ENCODE results near the gene CLCN1. TPM values are rescaled to one million over a fixed set of nuclear protein-coding genes. Genes with fewer than 3 reads are reported as not detected.

The CLCN1 gene
- total and polyA plus RNA-seq, 2 of the 8 experiments (the other 6 are each of a cell fraction or from before 2014, with no cell fraction given): 0.36 to 0.41 TPM

DNA sequence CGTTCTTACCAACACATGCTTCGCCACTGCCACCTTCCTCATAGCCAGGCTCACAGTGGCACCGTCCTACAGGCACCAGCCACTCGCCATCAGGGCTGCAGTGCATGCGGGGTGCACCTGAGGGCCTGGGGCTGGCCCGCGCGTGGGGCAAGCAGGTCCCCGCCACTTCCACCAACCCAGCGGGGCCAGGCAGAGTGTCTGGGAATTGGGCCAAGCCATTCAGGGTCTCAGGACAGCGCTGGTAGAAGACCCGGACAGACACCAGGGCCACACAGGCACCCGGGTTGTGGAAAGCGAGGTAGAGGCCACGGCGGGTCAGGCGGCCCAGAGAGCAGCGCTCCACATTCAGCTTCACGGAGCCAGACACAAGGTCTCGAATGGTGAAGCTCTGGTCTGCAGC is 83.7 kb downstream of the CLCN1 start (continued):
- TF ChIP-seq, protein P1, sequence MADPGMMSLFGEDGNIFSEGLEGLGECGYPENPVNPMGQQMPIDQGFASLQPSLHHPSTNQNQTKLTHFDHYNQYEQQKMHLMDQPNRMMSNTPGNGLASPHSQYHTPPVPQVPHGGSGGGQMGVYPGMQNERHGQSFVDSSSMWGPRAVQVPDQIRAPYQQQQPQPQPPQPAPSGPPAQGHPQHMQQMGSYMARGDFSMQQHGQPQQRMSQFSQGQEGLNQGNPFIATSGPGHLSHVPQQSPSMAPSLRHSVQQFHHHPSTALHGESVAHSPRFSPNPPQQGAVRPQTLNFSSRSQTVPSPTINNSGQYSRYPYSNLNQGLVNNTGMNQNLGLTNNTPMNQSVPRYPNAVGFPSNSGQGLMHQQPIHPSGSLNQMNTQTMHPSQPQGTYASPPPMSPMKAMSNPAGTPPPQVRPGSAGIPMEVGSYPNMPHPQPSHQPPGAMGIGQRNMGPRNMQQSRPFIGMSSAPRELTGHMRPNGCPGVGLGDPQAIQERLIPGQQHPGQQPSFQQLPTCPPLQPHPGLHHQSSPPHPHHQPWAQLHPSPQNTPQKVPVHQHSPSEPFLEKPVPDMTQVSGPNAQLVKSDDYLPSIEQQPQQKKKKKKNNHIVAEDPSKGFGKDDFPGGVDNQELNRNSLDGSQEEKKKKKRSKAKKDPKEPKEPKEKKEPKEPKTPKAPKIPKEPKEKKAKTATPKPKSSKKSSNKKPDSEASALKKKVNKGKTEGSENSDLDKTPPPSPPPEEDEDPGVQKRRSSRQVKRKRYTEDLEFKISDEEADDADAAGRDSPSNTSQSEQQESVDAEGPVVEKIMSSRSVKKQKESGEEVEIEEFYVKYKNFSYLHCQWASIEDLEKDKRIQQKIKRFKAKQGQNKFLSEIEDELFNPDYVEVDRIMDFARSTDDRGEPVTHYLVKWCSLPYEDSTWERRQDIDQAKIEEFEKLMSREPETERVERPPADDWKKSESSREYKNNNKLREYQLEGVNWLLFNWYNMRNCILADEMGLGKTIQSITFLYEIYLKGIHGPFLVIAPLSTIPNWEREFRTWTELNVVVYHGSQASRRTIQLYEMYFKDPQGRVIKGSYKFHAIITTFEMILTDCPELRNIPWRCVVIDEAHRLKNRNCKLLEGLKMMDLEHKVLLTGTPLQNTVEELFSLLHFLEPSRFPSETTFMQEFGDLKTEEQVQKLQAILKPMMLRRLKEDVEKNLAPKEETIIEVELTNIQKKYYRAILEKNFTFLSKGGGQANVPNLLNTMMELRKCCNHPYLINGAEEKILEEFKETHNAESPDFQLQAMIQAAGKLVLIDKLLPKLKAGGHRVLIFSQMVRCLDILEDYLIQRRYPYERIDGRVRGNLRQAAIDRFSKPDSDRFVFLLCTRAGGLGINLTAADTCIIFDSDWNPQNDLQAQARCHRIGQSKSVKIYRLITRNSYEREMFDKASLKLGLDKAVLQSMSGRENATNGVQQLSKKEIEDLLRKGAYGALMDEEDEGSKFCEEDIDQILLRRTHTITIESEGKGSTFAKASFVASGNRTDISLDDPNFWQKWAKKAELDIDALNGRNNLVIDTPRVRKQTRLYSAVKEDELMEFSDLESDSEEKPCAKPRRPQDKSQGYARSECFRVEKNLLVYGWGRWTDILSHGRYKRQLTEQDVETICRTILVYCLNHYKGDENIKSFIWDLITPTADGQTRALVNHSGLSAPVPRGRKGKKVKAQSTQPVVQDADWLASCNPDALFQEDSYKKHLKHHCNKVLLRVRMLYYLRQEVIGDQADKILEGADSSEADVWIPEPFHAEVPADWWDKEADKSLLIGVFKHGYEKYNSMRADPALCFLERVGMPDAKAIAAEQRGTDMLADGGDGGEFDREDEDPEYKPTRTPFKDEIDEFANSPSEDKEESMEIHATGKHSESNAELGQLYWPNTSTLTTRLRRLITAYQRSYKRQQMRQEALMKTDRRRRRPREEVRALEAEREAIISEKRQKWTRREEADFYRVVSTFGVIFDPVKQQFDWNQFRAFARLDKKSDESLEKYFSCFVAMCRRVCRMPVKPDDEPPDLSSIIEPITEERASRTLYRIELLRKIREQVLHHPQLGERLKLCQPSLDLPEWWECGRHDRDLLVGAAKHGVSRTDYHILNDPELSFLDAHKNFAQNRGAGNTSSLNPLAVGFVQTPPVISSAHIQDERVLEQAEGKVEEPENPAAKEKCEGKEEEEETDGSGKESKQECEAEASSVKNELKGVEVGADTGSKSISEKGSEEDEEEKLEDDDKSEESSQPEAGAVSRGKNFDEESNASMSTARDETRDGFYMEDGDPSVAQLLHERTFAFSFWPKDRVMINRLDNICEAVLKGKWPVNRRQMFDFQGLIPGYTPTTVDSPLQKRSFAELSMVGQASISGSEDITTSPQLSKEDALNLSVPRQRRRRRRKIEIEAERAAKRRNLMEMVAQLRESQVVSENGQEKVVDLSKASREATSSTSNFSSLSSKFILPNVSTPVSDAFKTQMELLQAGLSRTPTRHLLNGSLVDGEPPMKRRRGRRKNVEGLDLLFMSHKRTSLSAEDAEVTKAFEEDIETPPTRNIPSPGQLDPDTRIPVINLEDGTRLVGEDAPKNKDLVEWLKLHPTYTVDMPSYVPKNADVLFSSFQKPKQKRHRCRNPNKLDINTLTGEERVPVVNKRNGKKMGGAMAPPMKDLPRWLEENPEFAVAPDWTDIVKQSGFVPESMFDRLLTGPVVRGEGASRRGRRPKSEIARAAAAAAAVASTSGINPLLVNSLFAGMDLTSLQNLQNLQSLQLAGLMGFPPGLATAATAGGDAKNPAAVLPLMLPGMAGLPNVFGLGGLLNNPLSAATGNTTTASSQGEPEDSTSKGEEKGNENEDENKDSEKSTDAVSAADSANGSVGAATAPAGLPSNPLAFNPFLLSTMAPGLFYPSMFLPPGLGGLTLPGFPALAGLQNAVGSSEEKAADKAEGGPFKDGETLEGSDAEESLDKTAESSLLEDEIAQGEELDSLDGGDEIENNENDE (IDR thresholded peaks at IDR 0.05; ENCODE audit: insufficient replicate concordance, low read length): no peak
- TF ChIP-seq CBX5 (IDR thresholded peaks at IDR 0.05; ENCODE audit: low read depth, low read length) (no peak), CHD1 (IDR thresholded peaks at IDR 0.05; ENCODE audit: low read depth, low read length) (no peak), EGR1 (IDR thresholded peaks at IDR 0.05; ENCODE audit: borderline replicate concordance, low read depth, low read length) (no peak), NANOG (IDR thresholded peaks at IDR 0.05; ENCODE audit: insufficient read depth, low read depth, low read length, poor library complexity, severe bottlenecking) (no peak), MAFK (IDR thresholded peaks at IDR 0.05; ENCODE audit: low read depth, low read length) (no peak), FOSL1 (IDR thresholded peaks at IDR 0.05; ENCODE audit: insufficient read depth, low read depth, low read length) (no peak), CEBPB (IDR thresholded peaks at IDR 0.05; ENCODE audit: low read depth, low read length) (no peak), BCL11A (IDR thresholded peaks at IDR 0.05; ENCODE audit: low read depth in 2 of 2, low read length in 2 of 2) (no peak), TEAD4 (IDR thresholded peaks at IDR 0.05; ENCODE audit: low read depth, low read length) (no peak), HDAC6 (IDR thresholded peaks at IDR 0.05; ENCODE audit: low read depth, low read length) (no peak), CHD2 (IDR thresholded peaks at IDR 0.05; ENCODE audit: low read length) (no peak), GTF2F1 (IDR thresholded peaks at IDR 0.05; ENCODE audit: borderline replicate concordance, low read depth, low read length) (no peak)
